Loucy (cell line): Measurements from ENCODE around the gene FAM9C.

Source experiments
- H2AFZ ChIP-seq: fragments of 200-600 bp; sonication (generic); 2 replicates; pipeline ENCODE4 v1.6.0; 2016; ENCODE audit warnings: antibody characterized with exemption, mild to moderate bottlenecking, low read length, moderate library complexity
- H3F3A ChIP-seq: fragments of 200-600 bp; 2 replicates; pipeline ENCODE4 v1.6.0; 2016; ENCODE audit warnings: antibody characterized with exemption, low read depth, mild to moderate bottlenecking
- H3K27me3 ChIP-seq: fragments of 200-600 bp; sonication (generic); 2 replicates; pipeline ENCODE4 v1.6.1; 2014; ENCODE audit warnings: low read length, mild to moderate bottlenecking; ENCODE audit not compliant: insufficient read depth, poor library complexity, severe bottlenecking
- H3K36me3 ChIP-seq: fragments of 200-600 bp; sonication (generic); 2 replicates; pipeline ENCODE4 v1.6.1; 2016; ENCODE audit warnings: low read length; ENCODE audit not compliant: insufficient read depth
- H3K4me1 ChIP-seq: fragments of 200-600 bp; sonication (generic); 2 replicates; pipeline ENCODE4 v1.5.1; 2014; ENCODE audit warnings: low read length, mild to moderate bottlenecking; ENCODE audit not compliant: insufficient read depth, poor library complexity, severe bottlenecking
- H3K4me2 ChIP-seq: fragments of 200-600 bp; sonication (generic); 2 replicates; pipeline ENCODE4 v1.6.0; 2014; ENCODE audit warnings: antibody characterized with exemption, low read length, low read depth, mild to moderate bottlenecking; ENCODE audit not compliant: poor library complexity, severe bottlenecking
- H3K4me3 ChIP-seq: fragments of 200-600 bp; sonication (generic); 2 replicates; pipeline ENCODE4 v1.5.1; 2014; ENCODE audit warnings: low read length, mild to moderate bottlenecking, mixed read lengths; ENCODE audit not compliant: poor library complexity, severe bottlenecking
- H3K79me2 ChIP-seq: fragments of 200-600 bp; sonication (generic); 2 replicates; pipeline ENCODE4 v1.6.1; 2014; ENCODE audit warnings: low read length; ENCODE audit not compliant: insufficient read depth
- H3K9ac ChIP-seq: fragments of 200-600 bp; sonication (generic); 2 replicates; pipeline ENCODE4 v1.6.0; 2014; ENCODE audit warnings: mild to moderate bottlenecking, low read depth, low read length, moderate library complexity; ENCODE audit not compliant: poor library complexity, severe bottlenecking
- H3K9me2 ChIP-seq: fragments of 200-600 bp; sonication (generic); replicated peaks from 2 replicates; pipeline ENCODE4 v1.6.1; 2016; ENCODE audit warnings: low read depth, low read length, mixed read lengths
- H3K9me3 ChIP-seq: fragments of 200-600 bp; sonication (generic); 2 replicates; pipeline ENCODE4 v1.6.1; 2014; ENCODE audit warnings: mild to moderate bottlenecking, antibody characterized with exemption, low read length, low read depth; ENCODE audit not compliant: insufficient read depth
- H4K20me1 ChIP-seq: fragments of 200-600 bp; sonication (generic); 2 replicates; pipeline ENCODE4 v1.6.0; 2014; ENCODE audit warnings: antibody characterized with exemption, low read length, mild to moderate bottlenecking; ENCODE audit not compliant: insufficient read depth, poor library complexity, severe bottlenecking
- EZH2phosphoT487 ChIP-seq: fragments of 200-600 bp; IDR thresholded peaks from 2 replicates; pipeline ENCODE4 v1.6.1; 2018; ENCODE audit warnings: antibody characterized with exemption, mild to moderate bottlenecking, moderate library complexity, borderline replicate concordance
- TF ChIP-seq, protein P1 (sequence below): fragments of 200-600 bp; sonication (generic); conservative IDR thresholded peaks from 2 replicates; pipeline ENCODE4 v1.5.1; 2014; ENCODE audit warnings: mild to moderate bottlenecking, antibody characterized with exemption, low read length

Gene FAM9C

DNA sequence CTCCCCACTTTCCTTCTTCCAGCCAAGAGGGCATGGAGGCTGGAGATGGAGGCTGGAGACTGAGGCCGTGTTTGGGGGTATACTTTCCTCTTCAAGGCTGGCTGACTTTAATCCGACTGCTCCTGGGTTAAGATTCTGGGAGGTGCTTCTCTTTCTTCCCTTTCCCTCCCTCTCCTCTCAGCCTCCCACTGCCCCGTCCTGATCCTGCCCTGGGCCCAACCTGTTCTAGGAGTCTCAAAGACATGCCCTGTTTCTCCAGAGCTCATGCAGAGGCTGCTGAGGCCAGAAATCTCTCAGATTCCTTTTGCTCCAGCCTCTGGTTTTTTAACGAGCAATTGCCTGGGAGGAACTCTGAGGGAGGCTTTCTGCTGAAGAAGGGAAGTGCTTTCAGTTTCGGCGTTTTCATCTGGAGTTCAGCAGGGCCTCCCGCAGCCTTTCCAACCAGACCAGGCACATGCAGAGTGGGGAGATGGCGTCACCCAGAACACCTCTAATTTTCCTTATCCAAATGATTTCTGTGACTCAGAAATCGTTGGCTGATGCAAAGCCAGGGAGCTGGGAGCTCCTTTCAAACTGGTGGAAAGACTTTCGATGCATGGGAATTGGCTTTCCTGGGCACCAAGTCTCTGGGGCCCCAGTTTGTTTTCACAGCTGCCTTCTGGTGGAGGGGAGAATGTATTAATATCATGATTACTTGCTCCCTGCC is 34.5 kb upstream of the FAM9C start:
- Histone ChIP-seq H3K4me2 (no peak overlapping the region), H3K36me3 (no peaks in the 10 kb centered on the region), H3K79me2 (peaks cover 10% of the 10 kb centered on the region), H3K9me3 (no peaks in the 10 kb centered on the region), H3K4me1 (peaks cover 80% of the 10 kb centered on the region), H3K27me3 (no peaks in the 10 kb centered on the region), H3K9ac (peak overlapping the region; percentile 32), H4K20me1 (no peaks in the 10 kb centered on the region), H3K4me3 (no peak overlapping the region), H3F3A (no peaks in the 10 kb centered on the region), H3K9me2 (no peaks in the 10 kb centered on the region), H2AFZ (no peak overlapping the region)
- TF ChIP-seq, protein P1, sequence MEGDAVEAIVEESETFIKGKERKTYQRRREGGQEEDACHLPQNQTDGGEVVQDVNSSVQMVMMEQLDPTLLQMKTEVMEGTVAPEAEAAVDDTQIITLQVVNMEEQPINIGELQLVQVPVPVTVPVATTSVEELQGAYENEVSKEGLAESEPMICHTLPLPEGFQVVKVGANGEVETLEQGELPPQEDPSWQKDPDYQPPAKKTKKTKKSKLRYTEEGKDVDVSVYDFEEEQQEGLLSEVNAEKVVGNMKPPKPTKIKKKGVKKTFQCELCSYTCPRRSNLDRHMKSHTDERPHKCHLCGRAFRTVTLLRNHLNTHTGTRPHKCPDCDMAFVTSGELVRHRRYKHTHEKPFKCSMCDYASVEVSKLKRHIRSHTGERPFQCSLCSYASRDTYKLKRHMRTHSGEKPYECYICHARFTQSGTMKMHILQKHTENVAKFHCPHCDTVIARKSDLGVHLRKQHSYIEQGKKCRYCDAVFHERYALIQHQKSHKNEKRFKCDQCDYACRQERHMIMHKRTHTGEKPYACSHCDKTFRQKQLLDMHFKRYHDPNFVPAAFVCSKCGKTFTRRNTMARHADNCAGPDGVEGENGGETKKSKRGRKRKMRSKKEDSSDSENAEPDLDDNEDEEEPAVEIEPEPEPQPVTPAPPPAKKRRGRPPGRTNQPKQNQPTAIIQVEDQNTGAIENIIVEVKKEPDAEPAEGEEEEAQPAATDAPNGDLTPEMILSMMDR: no peak
- TF ChIP-seq EZH2phosphoT487: no peak

DNA sequence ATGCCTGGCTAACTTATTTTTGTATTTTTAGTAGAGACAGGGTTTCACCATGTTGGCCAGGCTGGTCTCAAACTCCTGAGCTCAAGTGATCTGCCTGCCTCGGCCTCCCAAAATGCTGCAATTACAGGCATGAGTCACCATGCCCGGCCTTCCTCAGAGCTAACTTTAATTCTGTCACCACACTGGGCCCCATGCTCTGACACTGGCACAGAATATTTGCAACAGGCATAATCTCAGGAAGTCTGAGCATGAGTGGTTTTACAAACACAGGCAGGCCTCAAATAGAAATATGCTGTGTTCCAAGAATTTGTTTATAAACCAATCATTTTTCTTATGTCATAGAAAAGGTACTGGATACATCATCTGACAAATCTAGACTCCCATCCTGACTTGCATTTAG is 32.7 kb upstream of the FAM9C start:
- peaks cover 62% of the 10 kb centered on the region for H3K4me1 ChIP-seq
- H4K20me1 ChIP-seq: no peaks in the 10 kb centered on the region
- TF ChIP-seq, protein P1: no peak
- TF ChIP-seq EZH2phosphoT487: no peak
- no peaks in the 10 kb centered on the region for H3F3A ChIP-seq
- no peak overlapping the region for H2AFZ ChIP-seq
- no peaks in the 10 kb centered on the region for H3K27me3 ChIP-seq
- no peaks in the 10 kb centered on the region for H3K9me2 ChIP-seq
- peak overlapping the region; percentile 2 for H3K4me2 ChIP-seq
- H3K79me2 ChIP-seq: no peaks in the 10 kb centered on the region
- H3K9me3 ChIP-seq: no peaks in the 10 kb centered on the region
- H3K9ac ChIP-seq: peak overlapping the region; percentile 22
- H3K4me3 ChIP-seq: no peak overlapping the region
- no peaks in the 10 kb centered on the region for H3K36me3 ChIP-seq

DNA sequence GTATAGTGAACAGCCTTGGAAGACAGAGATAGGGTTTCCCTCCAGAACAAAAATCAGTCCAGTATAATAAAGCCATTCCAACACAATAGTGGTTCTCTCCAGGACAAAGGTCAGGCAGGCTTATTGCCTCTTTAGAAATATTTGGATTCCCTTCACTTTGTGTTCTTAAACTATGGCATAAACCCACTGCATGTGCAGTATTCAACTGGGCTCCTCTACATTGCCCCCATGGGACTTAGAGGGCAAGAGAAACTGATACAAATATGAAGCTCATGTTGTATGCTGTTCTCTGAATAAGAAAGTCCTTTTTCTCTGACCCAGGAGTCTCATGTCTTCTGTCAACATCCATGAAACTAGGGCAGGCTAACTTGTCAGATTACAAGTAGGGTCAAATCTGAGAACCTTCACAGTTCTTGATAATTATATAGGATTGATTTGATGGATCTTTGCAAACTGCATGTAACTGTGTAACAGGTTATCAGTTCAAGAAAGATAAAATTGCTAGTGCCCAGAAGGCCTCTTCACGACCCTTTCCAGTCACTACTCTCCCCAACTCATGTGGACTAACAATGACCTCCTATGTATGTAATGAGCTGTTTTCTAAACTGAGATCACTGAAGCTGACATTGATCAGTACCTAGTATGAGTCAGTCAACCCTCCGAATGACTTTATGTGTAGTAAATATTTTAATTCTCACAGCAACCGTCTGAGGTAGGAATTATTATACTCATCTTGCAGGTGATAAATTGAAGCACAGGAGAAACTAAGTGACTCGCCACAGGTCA is 31.9 kb upstream of the FAM9C start:
- Histone ChIP-seq H3F3A (no peaks in the 10 kb centered on the region), H3K9ac (no peak overlapping the region), H3K4me3 (no peak overlapping the region), H3K36me3 (no peaks in the 10 kb centered on the region), H3K9me2 (no peaks in the 10 kb centered on the region), H3K4me2 (peak overlapping the region; percentile 24), H2AFZ (no peak overlapping the region), H3K4me1 (peaks cover 54% of the 10 kb centered on the region), H4K20me1 (no peaks in the 10 kb centered on the region), H3K27me3 (no peaks in the 10 kb centered on the region), H3K9me3 (no peaks in the 10 kb centered on the region), H3K79me2 (no peaks in the 10 kb centered on the region)
- TF ChIP-seq, protein P1: no peak
- no peak for TF ChIP-seq EZH2phosphoT487
